NOMO-1 (cell line): ENCODE data around the gene SBF1.
"Not testable (repeated sequence)": the region's sequence is repeated elsewhere in the genome, so short reads cannot be mapped to it uniquely, and the experiment has no call there.

Source experiments
- DNase-seq, 2 experiments: peaks; one replicate each; lab custom pipeline; 2025; ENCODE audit not compliant: unreplicated experiment in 2 of 2; lab: John Stamatoyannopoulos, UW

The SBF1 gene

DNA sequence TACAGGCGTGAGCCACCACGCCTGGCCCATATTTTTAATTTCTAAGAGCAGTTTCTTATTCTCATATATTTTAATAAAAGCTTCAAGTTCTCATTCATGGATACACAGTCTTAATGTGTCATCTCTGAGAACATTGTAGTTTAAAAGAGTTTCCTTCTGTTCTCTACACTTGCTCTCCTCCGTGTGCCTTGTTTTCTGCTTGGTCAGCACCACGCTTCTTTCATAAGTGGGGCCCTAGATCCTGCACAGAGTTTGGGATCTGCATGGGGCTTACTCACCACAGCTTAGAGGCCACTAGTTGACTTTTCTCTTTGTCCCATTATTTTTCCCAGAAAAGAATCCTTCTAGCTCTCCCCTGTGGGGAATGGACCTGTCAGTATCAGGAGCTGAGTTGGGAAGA, 72.9 kb downstream of the SBF1 start:
- no peak for DNase-seq

DNA sequence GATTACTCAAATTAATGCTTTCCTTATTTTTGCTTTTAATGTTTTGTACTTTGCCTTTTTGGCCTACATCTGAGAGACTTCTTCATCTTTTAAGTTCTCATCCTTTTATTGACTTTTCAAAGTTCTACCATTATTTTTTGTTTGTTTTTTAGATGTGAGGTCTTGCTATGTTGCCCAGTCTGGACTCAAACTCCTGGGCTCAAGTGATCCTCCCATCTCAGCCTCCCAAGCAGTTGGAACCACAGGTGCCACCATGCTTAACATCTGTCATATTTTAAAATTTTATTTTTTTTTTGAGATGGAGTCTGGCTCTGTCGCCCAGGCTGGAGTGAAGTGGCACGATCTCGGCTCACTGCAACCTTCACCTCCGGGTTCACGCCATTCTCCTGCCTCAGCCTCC, 73.9 kb downstream of the SBF1 start:
- no peak for DNase-seq

DNA sequence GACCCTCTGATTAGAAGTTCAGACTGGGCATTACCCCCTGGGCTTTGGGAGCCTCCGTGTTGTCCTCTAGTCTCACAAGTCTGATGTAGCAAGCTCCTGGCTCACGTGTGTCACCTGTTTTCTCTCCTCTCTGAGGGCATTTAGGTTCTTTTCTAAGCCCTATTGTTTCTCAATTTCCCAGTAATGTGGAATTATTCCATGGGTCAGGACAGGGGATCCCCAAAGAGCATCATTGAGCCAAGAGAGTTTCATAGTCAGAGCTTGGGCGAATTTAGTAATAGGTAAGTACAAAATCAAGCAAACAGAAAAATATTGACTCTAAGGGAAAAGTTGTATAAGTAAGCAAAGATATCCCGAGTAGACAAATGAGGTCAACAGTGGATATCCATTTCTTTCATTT, 74.4 kb downstream of the SBF1 start:
- DNase-seq: no peak

DNA sequence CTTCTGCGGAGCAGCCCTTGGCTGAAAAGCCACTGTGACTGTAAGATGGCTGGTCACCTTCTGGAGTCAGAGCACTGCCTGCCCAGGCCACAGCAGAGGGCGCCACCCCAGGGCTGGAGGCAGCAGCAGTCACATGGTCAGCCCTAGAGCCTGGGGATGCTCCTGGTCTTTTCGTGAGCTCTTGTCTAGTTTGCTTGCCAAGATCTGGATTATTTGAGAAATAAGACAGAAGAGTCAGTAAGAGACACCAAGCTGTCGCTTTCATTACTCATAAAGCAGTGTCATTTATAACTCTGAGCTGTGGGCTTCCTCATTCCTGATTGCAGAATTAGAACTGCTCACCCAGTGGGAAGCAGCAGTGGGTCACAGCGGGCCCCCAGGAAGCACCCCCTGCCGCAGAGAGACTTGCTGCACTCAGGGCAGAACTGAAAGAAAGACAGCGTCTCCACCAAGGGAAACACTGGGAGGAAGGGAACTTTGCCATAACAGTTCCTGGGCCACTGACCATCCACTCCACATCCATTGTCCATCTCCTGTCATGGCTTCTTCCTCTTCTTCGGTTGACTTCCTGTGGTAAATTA, 75.0 kb downstream of the SBF1 start:
- DNase-seq: peak; percentile 5 to 54

DNA sequence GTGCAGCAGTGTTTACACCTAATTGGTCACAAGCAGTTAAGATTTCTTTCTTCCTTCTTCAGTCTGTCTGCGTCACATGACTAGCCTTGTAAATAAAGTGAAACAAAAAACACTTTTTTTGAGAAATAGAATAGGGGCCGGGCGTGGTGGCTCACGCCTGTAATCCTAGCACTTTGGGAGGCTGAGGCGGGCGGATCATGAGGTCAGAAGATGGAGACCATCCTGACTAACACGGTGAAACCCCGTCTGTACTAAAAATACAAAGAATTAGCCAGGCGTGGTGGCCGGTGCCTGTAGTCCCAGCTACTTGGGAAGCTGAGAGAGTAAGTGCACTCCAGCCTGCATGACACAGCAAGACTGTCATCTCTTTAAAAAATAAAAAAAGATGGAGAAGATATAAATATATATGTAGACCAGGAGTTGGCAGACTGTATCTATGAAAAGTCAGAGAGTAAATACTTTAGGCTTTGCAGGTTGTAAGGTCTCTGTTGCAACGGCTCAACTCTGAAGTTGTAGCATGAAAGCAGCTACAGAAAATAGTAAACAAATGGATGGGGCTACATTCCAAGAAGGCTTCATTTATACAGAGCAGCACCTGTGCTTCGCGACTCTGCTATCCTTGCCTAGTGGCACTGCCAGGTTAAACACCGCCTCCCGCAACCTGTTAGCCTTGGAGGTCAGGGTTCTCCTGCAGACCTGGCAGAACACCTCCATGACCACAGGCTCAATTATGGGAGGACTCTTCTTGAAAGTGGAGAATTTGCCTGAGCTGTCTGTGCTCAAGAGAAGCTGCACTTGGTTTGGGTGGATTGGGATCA, 75.8 kb downstream of the SBF1 start:
- DNase-seq: no peak

DNA sequence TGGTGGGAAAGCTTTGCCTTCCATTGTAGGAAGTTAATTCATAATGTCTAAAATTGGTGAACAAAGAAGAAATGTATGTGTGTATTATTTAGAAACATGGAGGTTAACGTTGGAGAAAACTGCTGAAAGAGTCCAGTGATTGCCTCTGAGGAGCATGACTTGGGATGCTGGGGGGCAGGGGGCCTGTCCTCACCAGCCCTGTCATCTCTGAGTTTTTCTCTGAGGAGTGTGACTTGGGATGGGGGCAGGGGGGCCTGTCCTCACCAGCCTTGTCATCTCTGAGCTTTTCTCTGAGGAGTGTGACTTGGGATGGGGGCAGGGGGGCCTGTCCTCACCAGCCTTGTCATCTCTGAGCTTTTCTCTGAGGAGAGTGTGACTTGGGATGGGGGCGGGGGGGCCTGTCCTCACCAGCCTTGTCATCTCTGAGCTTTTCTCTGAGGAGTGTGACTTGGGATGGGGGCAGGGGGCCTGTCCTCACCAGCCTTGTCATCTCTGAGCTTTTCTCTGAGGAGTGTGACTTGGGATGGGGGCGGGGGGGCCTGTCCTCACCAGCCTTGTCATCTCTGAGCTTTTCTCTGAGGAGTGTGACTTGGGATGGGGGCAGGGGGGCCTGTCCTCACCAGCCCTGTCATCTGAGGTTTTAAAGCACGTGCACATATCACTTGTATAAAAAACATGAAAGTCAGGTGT, 77.3 kb downstream of the SBF1 start:
- not testable (repeated sequence) for DNase-seq

DNA sequence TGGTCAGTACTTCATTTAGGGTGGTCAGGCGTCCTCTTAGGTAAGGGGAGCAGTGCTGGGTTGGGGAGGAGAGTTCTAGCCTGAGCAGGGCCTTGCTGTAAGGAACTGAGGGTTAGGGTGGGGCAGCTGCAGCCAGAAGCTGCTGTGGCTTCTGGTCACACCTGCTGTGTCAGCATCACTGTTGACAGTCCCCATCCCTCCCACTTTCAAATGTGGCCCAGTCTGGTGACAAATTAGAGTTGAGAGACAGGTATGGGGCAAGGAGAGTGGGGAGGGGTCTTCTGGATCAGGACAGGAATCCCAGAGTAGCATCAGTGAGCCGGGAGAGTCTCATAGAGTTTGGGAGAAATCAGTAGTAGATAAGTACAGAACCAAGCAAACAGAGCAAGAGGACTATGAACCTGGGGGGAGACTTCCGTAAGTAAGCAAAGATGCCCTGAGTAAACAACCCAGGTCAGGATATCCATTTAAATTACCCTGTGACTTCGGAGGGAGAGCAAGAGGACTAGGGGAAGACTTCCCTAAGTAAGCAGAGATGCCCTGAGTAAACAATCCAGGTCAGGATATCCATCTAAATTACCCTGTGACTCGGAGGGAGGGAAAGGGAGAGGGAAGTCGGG, 78.0 kb downstream of the SBF1 start:
- DNase-seq: no peak
